Measurements from ENCODE around the gene DDX27.

GRCh38 chr20:49248879-49249665, 29.9 kb downstream of the DDX27 start:
- TF ChIP-seq, protein P1, sequence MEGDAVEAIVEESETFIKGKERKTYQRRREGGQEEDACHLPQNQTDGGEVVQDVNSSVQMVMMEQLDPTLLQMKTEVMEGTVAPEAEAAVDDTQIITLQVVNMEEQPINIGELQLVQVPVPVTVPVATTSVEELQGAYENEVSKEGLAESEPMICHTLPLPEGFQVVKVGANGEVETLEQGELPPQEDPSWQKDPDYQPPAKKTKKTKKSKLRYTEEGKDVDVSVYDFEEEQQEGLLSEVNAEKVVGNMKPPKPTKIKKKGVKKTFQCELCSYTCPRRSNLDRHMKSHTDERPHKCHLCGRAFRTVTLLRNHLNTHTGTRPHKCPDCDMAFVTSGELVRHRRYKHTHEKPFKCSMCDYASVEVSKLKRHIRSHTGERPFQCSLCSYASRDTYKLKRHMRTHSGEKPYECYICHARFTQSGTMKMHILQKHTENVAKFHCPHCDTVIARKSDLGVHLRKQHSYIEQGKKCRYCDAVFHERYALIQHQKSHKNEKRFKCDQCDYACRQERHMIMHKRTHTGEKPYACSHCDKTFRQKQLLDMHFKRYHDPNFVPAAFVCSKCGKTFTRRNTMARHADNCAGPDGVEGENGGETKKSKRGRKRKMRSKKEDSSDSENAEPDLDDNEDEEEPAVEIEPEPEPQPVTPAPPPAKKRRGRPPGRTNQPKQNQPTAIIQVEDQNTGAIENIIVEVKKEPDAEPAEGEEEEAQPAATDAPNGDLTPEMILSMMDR (IDR thresholded peaks at IDR 0.05), result no peak
- no peak for TF ChIP-seq POLR2A (IDR thresholded peaks at IDR 0.05)

All from prostate gland (tissue), 2 donors.